ENCODE results near the gene COL15A1.

DNA sequence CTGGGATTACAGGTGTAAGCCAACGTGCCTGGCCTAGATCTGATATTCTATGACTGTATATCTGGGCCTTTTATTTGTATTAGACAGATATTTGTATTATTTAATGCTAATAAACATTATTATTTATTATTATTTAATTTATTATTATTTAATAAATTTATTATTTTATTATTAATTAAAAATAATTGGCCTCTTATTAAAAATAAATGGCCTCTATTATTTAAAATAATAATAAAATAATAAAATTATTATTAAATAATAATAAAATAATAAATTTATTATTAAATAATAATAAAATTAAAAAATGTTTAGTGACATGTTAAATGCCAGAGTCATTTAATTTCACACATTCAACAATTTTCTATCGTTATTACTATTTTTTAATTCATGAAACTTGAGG is 9.8 kb upstream of the COL15A1 start:
- TF ChIP-seq POLR2A (IDR thresholded peaks at IDR 0.05; ENCODE audit: low read depth) (no peak), POLR2AphosphoS5 (IDR thresholded peaks at IDR 0.05) (no peak), EP300 (IDR thresholded peaks at IDR 0.05) (no peak)

Data from esophagus muscularis mucosa (tissue), 3 donors.